Measurements from ENCODE around the gene RNF149.

- TF ChIP-seq CTCF (conservative IDR thresholded peaks at IDR 0.05; ENCODE audit: low read depth in 2 of 2) (no peak), POLR2AphosphoS5 (IDR thresholded peaks at IDR 0.05; ENCODE audit: low read depth) (no peak), EZH2 (IDR thresholded peaks at IDR 0.05; ENCODE audit: low read depth, unreplicated experiment) (no peak), NANOG (IDR thresholded peaks at IDR 0.05; ENCODE audit: borderline replicate concordance) (no peak), REST (IDR thresholded peaks at IDR 0.05; ENCODE audit: unreplicated experiment) (no peak), CREB1 (CRISPR knock-in tag; IDR thresholded peaks at IDR 0.05; ENCODE audit: low read depth) (no peak), JUNB (IDR thresholded peaks at IDR 0.05; ENCODE audit: unreplicated experiment) (no peak), ZNF331 (CRISPR knock-in tag; IDR thresholded peaks at IDR 0.05; ENCODE audit: low read depth) (no peak), EZH2phosphoT487 (IDR thresholded peaks at IDR 0.05; ENCODE audit: unreplicated experiment) (no peak), STAT1 (IDR thresholded peaks at IDR 0.05; ENCODE audit: unreplicated experiment) (no peak), ETS1 (IDR thresholded peaks at IDR 0.05) (no peak)
Measured at GRCh38 chr2:101303688-101304087, 4.8 kb downstream of the RNF149 start.
